ENCODE measurements around the gene PXDC1.

The PXDC1 gene

GRCh38 chr6:3746119-3746691 lies 5.3 kb downstream of the PXDC1 start:
- DNase-seq = no peak

- no peak for DNase-seq
Measured at GRCh38 chr6:3745566-3746118, 5.9 kb downstream of the PXDC1 start.

DNA sequence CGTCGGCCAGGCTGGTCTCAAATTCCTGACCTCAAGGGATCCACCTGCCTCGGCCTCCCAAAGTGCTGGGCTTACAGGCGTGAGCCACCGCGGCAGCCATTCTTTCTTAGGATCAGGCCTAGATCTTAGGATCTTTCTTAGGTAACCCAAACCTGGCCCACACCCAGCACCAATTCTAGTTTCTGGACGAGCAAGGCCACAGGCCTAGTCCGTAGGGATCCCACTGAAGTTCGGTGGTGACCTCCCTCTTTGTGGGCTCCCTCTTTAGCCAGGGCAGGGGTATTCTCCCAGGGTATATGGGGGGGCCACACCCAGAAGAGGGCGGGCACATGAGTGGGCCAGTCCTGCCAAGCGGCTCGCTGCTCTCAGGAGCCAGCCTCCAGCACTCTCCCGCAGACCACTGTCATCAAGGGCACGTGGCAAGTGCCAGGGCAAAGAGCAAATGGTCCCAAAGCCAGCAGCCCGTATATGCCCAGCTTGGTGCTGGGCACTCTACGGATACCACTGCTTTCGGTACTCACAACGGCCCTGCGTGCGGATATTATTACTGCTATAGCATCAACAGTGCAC lies 6.5 kb downstream of the PXDC1 start:
- no peak for DNase-seq

DNA sequence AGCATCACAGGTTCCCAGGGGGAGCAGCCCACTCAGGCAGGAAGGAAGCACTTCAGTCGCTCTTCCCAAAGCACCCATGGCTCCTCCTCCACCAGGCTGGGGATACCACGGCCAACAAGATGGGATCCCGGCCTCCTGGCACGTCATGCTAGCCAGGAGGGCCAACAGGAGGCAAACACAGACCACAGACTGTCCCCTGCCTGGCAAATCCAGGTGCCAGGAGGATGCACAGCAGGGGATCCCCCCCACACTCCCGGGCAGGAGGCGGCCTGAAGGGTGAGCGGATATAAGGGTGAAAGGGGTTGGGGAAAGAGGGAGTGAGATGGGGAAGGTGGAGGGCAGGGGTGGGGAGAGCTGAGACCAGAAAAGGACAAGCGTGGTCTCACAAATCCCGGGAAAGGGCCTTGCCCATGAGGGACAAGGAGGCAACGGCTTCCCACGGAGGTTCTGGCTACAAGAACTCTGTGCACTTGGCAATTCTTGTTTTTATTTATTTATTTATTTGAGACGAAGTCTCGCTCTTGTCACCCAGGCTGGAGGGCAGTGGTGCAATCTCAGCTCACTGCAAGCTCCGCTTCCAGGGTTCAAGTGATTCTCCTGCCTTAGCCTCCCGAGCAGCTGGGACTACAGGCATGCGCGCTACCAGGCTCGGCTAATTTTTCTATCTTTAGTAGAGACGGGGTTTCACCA lies 7.2 kb downstream of the PXDC1 start:
- no peak for DNase-seq

- DNase-seq = no peak
Measured at GRCh38 chr6:3743541-3743940, 8.0 kb downstream of the PXDC1 start.

GRCh38 chr6:3742426-3743344 lies 8.8 kb downstream of the PXDC1 start:
- peak; percentile 90 for DNase-seq

DNA sequence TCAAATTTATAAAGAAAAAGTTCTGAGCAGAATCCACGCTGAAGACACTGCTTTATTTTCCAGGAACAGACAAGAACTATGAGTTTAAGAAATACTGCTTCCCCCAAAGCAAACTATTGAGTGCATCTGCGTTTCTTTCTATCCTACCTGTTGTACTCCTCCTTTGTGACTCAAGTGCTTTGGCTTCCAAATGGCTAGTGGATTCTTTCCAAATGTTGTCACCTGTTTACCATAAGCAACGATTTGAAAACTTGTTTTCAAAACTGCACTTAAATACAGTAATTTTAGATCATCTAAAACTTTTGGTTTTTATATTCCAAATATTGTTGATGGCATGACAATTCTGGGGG lies 9.5 kb downstream of the PXDC1 start:
- no peak for DNase-seq

GRCh38 chr6:3741477-3741871 lies 10.0 kb downstream of the PXDC1 start:
- no peak for DNase-seq

DNA sequence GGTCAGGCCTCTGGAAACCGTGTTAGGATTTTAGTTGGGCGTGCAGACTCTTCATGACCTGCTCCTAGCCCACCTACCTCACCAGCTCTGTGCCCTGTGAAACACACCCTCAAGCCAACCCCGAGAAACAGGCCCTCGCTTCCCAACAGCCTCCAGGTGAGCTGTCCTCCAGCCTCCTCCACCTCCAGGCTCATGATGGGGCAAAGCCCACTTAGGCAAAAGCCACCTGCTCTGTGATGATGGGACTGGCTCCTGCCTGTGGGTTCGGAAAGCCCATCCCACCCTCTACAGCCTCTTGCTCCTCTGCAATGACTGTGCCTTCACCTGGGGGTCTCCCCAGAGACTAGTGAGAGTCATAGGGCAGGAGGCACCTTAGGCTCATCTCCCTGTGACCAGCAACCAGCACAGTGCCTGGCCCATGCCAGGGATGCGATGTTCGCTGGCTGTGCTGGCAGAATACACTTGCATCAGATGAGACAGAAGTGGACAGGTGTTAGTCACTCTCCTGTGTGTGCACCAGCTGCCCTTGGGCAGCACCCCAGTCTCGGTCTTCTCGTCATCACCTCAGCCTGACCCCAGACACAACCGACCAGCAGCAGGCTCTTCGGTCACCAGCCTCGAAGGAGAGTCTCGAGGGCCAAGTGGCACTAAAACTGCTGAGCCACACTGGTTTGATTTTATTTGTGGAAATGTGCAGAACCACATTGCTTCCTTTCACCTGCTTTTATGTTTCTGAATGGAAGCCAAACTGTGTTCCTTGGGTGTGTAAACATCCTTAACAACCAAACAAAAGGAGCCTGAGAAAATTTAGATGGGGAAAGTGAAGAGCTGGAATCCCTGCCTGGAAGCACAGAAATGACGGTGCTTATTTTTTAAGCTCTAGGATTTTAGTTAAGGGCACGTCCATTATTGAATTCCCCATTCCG lies 10.7 kb downstream of the PXDC1 start:
- no peak for DNase-seq

GRCh38 chr6:3739311-3739897 lies 12.1 kb downstream of the PXDC1 start:
- DNase-seq = no peak

DNA sequence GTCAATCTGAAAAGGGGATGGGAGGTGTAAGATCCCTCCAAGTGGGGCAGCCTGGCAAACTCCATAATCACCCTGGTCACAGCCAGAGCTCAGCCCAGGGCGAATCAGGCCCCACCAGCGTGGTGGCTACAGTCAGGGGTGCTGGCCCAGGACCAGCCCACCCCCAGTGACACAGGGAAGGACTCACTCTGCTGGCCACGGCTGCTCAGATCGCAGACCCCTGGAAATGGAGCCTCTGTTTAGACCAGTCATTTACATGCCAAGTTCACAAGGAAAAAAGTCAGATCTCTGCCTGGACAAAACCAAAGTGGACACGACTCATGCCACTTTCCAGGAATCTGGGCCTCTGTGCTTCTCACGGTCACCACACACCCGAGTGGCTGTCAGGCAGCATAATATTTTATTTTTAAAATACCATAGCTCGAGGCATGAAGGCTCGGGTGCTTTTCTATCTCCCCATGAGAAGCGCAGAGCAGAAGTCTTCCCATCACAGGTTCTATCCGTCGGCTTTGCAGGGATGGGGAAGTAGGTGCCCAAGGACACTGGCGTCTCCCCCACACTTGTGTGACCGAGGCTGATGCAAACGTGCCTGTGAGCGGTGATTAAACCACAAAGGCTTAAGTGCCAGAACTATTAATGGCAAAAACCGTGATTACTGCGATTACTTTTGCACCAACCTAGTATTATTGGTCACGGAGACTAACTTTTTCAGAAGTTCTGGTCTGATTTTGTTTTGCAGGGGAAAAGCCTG lies 13.0 kb downstream of the PXDC1 start:
- DNase-seq = no peak

DNA sequence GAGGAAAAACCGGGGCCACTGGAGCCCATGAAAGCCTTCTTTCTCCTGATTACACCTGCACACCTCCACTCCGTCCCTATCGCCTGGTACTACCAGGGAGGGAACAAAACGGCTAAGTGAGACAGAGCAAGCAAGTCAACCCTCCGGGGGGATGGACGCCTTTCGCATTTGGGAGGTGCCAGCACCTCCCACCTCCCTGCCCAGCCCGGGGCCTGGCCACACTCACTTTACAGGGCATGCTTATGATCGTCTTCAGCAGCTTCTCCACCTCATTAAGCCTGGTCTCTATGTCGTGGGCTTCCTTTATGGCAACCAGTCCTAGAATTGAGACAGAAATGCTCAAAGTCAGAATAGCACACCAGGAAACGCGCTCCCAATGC lies 13.7 kb downstream of the PXDC1 start:
- no peak for DNase-seq

- no peak for DNase-seq
Measured at GRCh38 chr6:3737149-3737830, 14.2 kb downstream of the PXDC1 start.

DNA sequence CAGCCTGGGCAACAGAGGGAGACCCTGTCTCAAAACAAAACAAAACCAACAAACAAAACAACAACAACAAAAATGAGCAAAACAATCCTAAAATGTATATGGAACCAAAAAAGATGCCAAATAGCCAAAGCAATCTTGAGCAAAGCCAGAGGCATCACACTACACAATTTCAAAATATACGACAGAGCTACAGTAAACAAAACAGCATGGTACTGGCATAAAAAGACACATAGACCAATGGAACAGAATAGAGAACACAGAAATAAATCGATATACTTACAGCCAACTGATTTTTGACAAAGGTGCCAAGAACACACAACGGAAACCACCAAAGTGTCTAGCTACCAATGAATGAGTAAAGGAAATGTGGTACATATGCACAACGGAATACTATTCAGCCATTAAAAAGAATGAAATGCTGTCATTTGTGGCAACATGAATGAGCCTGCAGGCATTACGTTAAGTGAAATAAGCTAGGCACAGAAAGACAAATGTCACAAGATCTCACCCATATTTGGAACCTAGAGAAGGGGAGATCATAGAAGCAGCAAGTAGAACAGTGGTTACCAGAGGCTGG lies 16.4 kb downstream of the PXDC1 start:
- no peak for DNase-seq

GRCh38 chr6:3734023-3734422 lies 17.5 kb downstream of the PXDC1 start:
- DNase-seq = no peak

DNA sequence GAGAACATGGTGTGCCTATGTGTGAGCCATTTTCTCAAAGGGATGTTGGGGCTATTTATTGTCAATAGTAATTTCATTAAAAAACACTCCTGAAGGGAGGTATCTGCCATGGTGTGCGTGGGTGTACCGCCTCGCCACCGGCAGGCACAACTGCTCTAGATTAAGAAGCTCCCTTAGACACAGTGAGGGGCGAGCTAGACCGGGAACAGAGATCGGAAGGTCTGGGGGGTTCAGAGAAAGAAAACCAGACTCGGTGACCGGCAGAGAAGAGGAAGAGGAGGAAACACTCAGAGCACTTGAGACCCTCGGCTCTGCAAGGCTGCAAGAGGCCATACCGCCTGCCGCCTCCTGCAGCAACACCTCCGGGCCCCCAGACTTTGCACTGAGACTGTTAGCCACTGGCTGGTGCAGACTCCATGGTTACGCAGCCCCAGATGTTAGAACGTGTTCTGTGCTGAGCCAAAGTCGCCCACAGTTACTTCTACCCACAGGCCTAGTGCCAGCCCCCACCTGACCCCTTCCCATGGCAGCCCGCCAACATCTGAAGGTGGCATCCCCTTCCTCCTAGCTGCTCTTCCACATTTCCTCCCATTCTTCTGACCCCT lies 18.1 kb downstream of the PXDC1 start:
- no peak for DNase-seq

DNA sequence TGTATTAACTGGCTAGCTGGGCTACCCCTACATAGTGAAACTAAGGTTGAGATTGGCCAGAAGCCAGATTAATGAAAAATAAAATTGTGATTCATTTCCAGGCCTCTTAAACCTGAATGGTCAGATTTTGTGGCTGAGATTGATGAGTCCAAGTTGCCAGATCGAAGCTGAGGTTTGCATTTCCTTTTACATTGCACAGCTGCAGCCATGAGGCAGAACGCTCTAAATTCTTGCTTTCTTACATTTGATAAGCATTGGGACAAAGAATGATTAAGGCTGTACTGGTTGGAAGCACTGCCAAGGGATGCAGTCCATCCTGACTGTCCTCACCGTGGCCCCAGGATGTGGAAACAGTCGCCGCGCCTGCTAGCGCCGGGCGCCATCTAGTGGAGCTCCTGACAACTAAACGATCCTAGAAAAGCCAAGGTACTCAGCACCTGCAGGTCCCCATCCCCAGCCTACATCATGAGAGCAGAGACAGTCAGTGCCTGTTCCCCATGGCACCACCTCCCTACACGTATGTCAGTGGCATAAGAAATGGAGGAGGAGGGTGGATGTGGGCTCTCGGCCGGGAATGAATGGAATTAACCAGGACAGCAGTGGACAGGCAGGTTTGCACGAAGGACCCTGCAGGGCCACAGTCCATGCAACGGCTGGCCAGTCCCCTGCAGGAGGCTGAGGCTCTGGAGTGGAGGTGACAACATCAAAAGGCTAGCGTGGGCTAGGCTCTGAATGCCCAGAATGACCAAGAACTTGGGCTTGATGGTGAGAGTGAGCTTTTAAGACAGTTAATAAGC lies 19.0 kb downstream of the PXDC1 start:
- peak; percentile 80 for DNase-seq

GRCh38 chr6:3731700-3732099 lies 19.8 kb downstream of the PXDC1 start:
- DNase-seq = no peak

Measured in hematopoietic multipotent progenitor cell treated with erythropoietin and hydrocortisone succinate and interleukin-3 and kit ligand, for 4 days (in vitro differentiated cells).